ENCODE measurements around the gene CEP76. TPM values are rescaled to one million over a fixed set of nuclear protein-coding genes. Genes with fewer than 3 reads are reported as not detected.

CEP76 gene
- total RNA-seq, 1 experiment from 2014 or later, result 18.6 TPM

- Mint-ChIP-seq H3K4me3 (no peak overlapping the region), H3K36me3 (ENCODE audit: insufficient read depth in 1 of 3, low read depth in 3 of 3) (peaks cover 0 to 8% (median 8%) of the 10 kb centered on the region in 3 experiments; a peak in 4 of 7 replicates), H3K27me3 (ENCODE audit: low read depth) (no peaks in the 10 kb centered on the region), H3K9me3 (peaks cover 0 to 3% of the 10 kb centered on the region in 2 experiments; a peak in 3 of 5 replicates), H3K4me1 (peaks cover 0 to 3% of the 10 kb centered on the region in 2 experiments; a peak in 2 of 4 replicates), H3K27ac (0 out of 7 replicates have a peak overlapping the region, but pooled peaks of 1 of the 3 experiments have one; percentile 1)
- Histone ChIP-seq H3K9me3 (ENCODE audit: control insufficient read depth, low read depth, low read length) (no peaks in the 10 kb centered on the region), H3K79me2 (ENCODE audit: insufficient read depth, low read length) (no peaks in the 10 kb centered on the region), H4K8ac (replicated peaks; ENCODE audit: insufficient read length, low read depth, low read length) (no peak overlapping the region), H4K91ac (ENCODE audit: insufficient read length, low read depth, low read length) (no peak overlapping the region), H2AFZ (ENCODE audit: low read length) (no peak overlapping the region), H3K79me1 (ENCODE audit: insufficient read depth, low read depth, low read length, poor library complexity, severe bottlenecking) (no peaks in the 10 kb centered on the region), H3T11ph (ENCODE audit: low read length) (no peak overlapping the region), H3K4ac (ENCODE audit: low read depth, low read length) (no peak overlapping the region), H2BK5ac (ENCODE audit: insufficient read length, low read length) (no peak overlapping the region), H4K5ac (ENCODE audit: insufficient read length, low read depth, low read length) (no peak overlapping the region), H3K56ac (ENCODE audit: insufficient read length, low read depth, low read length) (no peak overlapping the region), H3K14ac (ENCODE audit: insufficient read depth, low read length) (no peak overlapping the region), H3K27ac (ENCODE audit: insufficient read length, low read depth, low read length) (no peak overlapping the region), H3K9ac (ENCODE audit: extremely low read depth, insufficient read length, low read length) (no peak overlapping the region), H2BK12ac (ENCODE audit: insufficient read length, low read depth, low read length) (no peak overlapping the region), H2AK5ac (ENCODE audit: insufficient read length, low read length) (no peak overlapping the region), H3K23me2 (ENCODE audit: insufficient read length, low read depth, low read length, poor library complexity, severe bottlenecking) (no peaks in the 10 kb centered on the region), H3K4me2 (ENCODE audit: insufficient read depth, insufficient read length, low read length) (no peak overlapping the region), H2BK15ac (ENCODE audit: low read depth, low read length) (no peak overlapping the region), H3K4me1 (ENCODE audit: insufficient read depth, low read length) (no peaks in the 10 kb centered on the region), H4K20me1 (ENCODE audit: control insufficient read depth, insufficient read depth, insufficient read length) (no peaks in the 10 kb centered on the region), H3K23ac (ENCODE audit: insufficient read length, low read depth, low read length) (no peak overlapping the region), H3K27me3 (ENCODE audit: insufficient read depth, low read length) (no peaks in the 10 kb centered on the region), H3K18ac (ENCODE audit: insufficient read length, low read depth, low read length) (no peak overlapping the region), H2BK20ac (ENCODE audit: low read depth, low read length, poor library complexity, severe bottlenecking) (no peak overlapping the region), H2BK120ac (ENCODE audit: low read depth, low read length, poor library complexity, severe bottlenecking) (no peak overlapping the region)
- WGBS (ENCODE audit: extremely low coverage, insufficient read length, low lambda C conversion rate), result no CpG with 5 or more reads among the region's 4 CpGs
- no peak for DNase-seq
- TF ChIP-seq, protein P1, sequence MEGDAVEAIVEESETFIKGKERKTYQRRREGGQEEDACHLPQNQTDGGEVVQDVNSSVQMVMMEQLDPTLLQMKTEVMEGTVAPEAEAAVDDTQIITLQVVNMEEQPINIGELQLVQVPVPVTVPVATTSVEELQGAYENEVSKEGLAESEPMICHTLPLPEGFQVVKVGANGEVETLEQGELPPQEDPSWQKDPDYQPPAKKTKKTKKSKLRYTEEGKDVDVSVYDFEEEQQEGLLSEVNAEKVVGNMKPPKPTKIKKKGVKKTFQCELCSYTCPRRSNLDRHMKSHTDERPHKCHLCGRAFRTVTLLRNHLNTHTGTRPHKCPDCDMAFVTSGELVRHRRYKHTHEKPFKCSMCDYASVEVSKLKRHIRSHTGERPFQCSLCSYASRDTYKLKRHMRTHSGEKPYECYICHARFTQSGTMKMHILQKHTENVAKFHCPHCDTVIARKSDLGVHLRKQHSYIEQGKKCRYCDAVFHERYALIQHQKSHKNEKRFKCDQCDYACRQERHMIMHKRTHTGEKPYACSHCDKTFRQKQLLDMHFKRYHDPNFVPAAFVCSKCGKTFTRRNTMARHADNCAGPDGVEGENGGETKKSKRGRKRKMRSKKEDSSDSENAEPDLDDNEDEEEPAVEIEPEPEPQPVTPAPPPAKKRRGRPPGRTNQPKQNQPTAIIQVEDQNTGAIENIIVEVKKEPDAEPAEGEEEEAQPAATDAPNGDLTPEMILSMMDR (conservative IDR thresholded peaks at IDR 0.05), result no peak
These were observed 77.3 kb downstream of the CEP76 start for GRCh38 chr18:12625241-12625640.

Other genes starting within 250 kb of the CEP76 start
- gene SPIRE1, start 44.6 kb downstream of the CEP76 start, total RNA-seq (2021), result 13.6 and 16.6 TPM in 2 replicates
- 71.9 and 72.2 TPM in 2 replicates for gene PSMG2, start 319 bp upstream of the CEP76 start, total RNA-seq (2021)
- 46.1 and 48.7 TPM in 2 replicates for gene PTPN2, start 181.5 kb upstream of the CEP76 start, total RNA-seq (2021)
- gene SEH1L, start 245.3 kb upstream of the CEP76 start, total RNA-seq (2021), result 93.3 and 97.2 TPM in 2 replicates

All from H9 (cell line).